Parathyroid adenoma (tissue), 2 donors: ENCODE measurements around the gene TRAF5.
"Not testable (repeated sequence)": the region's sequence is repeated elsewhere in the genome, so short reads cannot be mapped to it uniquely, and the experiment has no call there.

Experiments
- H2AFZ ChIP-seq: fragments of 300-600 bp; sonication (generic); one replicate; pipeline ENCODE4 v1.7.0; 2017; ENCODE audit warnings: antibody characterized with exemption, mild to moderate bottlenecking
- H3K27ac ChIP-seq: fragments of 300-600 bp; sonication (generic); one replicate; pipeline ENCODE4 v1.7.0; 2017
- H3K27me3 ChIP-seq: fragments of 300-600 bp; sonication (generic); one replicate; pipeline ENCODE4 v1.7.0; 2017; ENCODE audit warnings: low read length; ENCODE audit not compliant: control insufficient read depth, insufficient read depth
- H3K36me3 ChIP-seq: fragments of 300-600 bp; sonication (generic); one replicate; pipeline ENCODE4 v1.7.0; 2017; ENCODE audit warnings: low read length; ENCODE audit not compliant: control insufficient read depth, insufficient read depth
- H3K4me1 ChIP-seq: fragments of 300-600 bp; sonication (generic); one replicate; pipeline ENCODE4 v1.7.0; 2017; ENCODE audit warnings: control low read depth
- H3K4me2 ChIP-seq: fragments of 300-600 bp; sonication (generic); one replicate; pipeline ENCODE4 v1.7.0; 2017; ENCODE audit warnings: low read length
- H3K4me3 ChIP-seq: fragments of 300-600 bp; sonication (generic); one replicate; pipeline ENCODE4 v1.7.0; 2017; ENCODE audit warnings: low read depth, low read length
- H3K79me2 ChIP-seq: fragments of 300-600 bp; sonication (generic); one replicate; pipeline ENCODE4 v1.7.0; 2017; ENCODE audit warnings: control low read depth
- H3K9ac ChIP-seq: fragments of 300-600 bp; sonication (generic); one replicate; pipeline ENCODE4 v1.7.0; 2017; ENCODE audit warnings: mild to moderate bottlenecking
- H3K9me3 ChIP-seq: fragments of 300-600 bp; sonication (generic); one replicate; pipeline ENCODE4 v1.7.0; 2017; ENCODE audit warnings: low read length; ENCODE audit not compliant: control insufficient read depth
- CTCF ChIP-seq: fragments of 300-600 bp; sonication (generic); IDR thresholded peaks from one replicate; pipeline ENCODE4 v1.7.0; 2017; ENCODE audit warnings: antibody characterized with exemption, mild to moderate bottlenecking
- donor health status: primary hyperparathyroidism.

Gene TRAF5

GRCh38 chr1:211382714-211383480, 56.3 kb downstream of the TRAF5 start:
- Histone ChIP-seq H3K4me2 (peak overlapping the region; percentile 75), H2AFZ (peak overlapping the region; percentile 97), H3K4me1 (peaks cover 3% of the 10 kb centered on the region), H3K27me3 (no peaks in the 10 kb centered on the region), H3K9ac (peak overlapping the region; percentile 28), H3K79me2 (no peaks in the 10 kb centered on the region), H3K9me3 (no peaks in the 10 kb centered on the region), H3K27ac (peak overlapping the region; percentile 95), H3K4me3 (peak overlapping the region; percentile 94), H3K36me3 (no peaks in the 10 kb centered on the region)
- TF ChIP-seq CTCF, result no peak

GRCh38 chr1:211384524-211384923, 57.9 kb downstream of the TRAF5 start:
- no peak overlapping the region for H2AFZ ChIP-seq
- no peak overlapping the region for H3K4me3 ChIP-seq
- H3K9me3 ChIP-seq, result no peaks in the 10 kb centered on the region

GRCh38 chr1:211386921-211387320, 60.3 kb downstream of the TRAF5 start:
- Histone ChIP-seq H3K79me2 (no peaks in the 10 kb centered on the region), H3K9ac (no peak overlapping the region)
- no peak for TF ChIP-seq CTCF

More at GRCh38 chr1:211384524-211384923, 57.9 kb downstream of the TRAF5 start:
- H3K4me2 ChIP-seq, result no peak overlapping the region
- TF ChIP-seq CTCF, result no peak
- H3K36me3 ChIP-seq, result no peaks in the 10 kb centered on the region
- no peaks in the 10 kb centered on the region for H3K79me2 ChIP-seq
- H3K27ac ChIP-seq, result no peak overlapping the region
- H3K9ac ChIP-seq, result no peak overlapping the region
- H3K27me3 ChIP-seq, result no peaks in the 10 kb centered on the region
- H3K4me1 ChIP-seq, result no peaks in the 10 kb centered on the region

GRCh38 chr1:211390829-211391228, 64.2 kb downstream of the TRAF5 start:
- H3K27me3 ChIP-seq, H3K36me3 ChIP-seq, H3K4me3 ChIP-seq, H3K9ac ChIP-seq, H3K9me3 ChIP-seq, H3K4me2 ChIP-seq, H2AFZ ChIP-seq, H3K79me2 ChIP-seq, H3K27ac ChIP-seq, H3K4me1 ChIP-seq: not testable (repeated sequence)

More at GRCh38 chr1:211386921-211387320, 60.3 kb downstream of the TRAF5 start:
- Histone ChIP-seq H3K27ac (no peak overlapping the region), H3K4me1 (no peaks in the 10 kb centered on the region), H3K4me3 (no peak overlapping the region), H3K27me3 (no peaks in the 10 kb centered on the region), H3K9me3 (no peaks in the 10 kb centered on the region), H3K4me2 (no peak overlapping the region), H2AFZ (no peak overlapping the region), H3K36me3 (no peaks in the 10 kb centered on the region)

- H3K4me3 ChIP-seq, result no peak overlapping the region
- H3K36me3 ChIP-seq, result no peaks in the 10 kb centered on the region
- H3K4me1 ChIP-seq, result no peaks in the 10 kb centered on the region
- H3K9me3 ChIP-seq, result no peaks in the 10 kb centered on the region
- no peak overlapping the region for H2AFZ ChIP-seq
- H3K27me3 ChIP-seq, result no peaks in the 10 kb centered on the region
- H3K4me2 ChIP-seq, result no peak overlapping the region
- H3K9ac ChIP-seq, result no peak overlapping the region
- no peak overlapping the region for H3K27ac ChIP-seq
- no peaks in the 10 kb centered on the region for H3K79me2 ChIP-seq
- TF ChIP-seq CTCF, result no peak
Measured at GRCh38 chr1:211393203-211393602, 66.6 kb downstream of the TRAF5 start.

GRCh38 chr1:211398266-211398930, 71.8 kb downstream of the TRAF5 start:
- not testable (repeated sequence) for H3K27me3 ChIP-seq, H3K4me3 ChIP-seq, H3K27ac ChIP-seq, H3K4me2 ChIP-seq, H3K4me1 ChIP-seq, H3K36me3 ChIP-seq, H3K9me3 ChIP-seq, H3K9ac ChIP-seq, H3K79me2 ChIP-seq, H2AFZ ChIP-seq

- H3K27me3 ChIP-seq, H3K4me3 ChIP-seq, H3K36me3 ChIP-seq: not testable (repeated sequence)
Measured at GRCh38 chr1:211399851-211400393, 73.3 kb downstream of the TRAF5 start.

More at GRCh38 chr1:211399851-211400393, 73.3 kb downstream of the TRAF5 start:
- not testable (repeated sequence) for H3K4me2 ChIP-seq, H3K79me2 ChIP-seq, H2AFZ ChIP-seq, H3K27ac ChIP-seq, H3K9ac ChIP-seq, H3K9me3 ChIP-seq, H3K4me1 ChIP-seq
